DOHH2 (cell line): ENCODE data around the gene BCOR.

ENCODE experiments used
- H3F3A ChIP-seq: fragments of 200-600 bp; sonication (generic), shearing (Covaris generic); 2 replicates; pipeline ENCODE4 v1.6.0; 2016; ENCODE audit warnings: antibody characterized with exemption, mild to moderate bottlenecking; ENCODE audit not compliant: control insufficient read depth, insufficient read depth
- H3K27ac ChIP-seq: fragments of 200-600 bp; sonication (generic); 2 replicates; pipeline ENCODE4 v1.5.1; 2014; ENCODE audit warnings: low read depth, mild to moderate bottlenecking, low read length, moderate library complexity
- H3K27me3 ChIP-seq: fragments of 200-600 bp; sonication (generic); 2 replicates; pipeline ENCODE4 v1.6.1; 2014; ENCODE audit warnings: mild to moderate bottlenecking, low read length, mixed read lengths; ENCODE audit not compliant: control insufficient read depth
- H3K36me3 ChIP-seq: fragments of 200-600 bp; sonication (generic); 2 replicates; pipeline ENCODE4 v1.6.1; 2014; ENCODE audit warnings: mild to moderate bottlenecking, low read length, moderate library complexity, mixed read lengths; ENCODE audit not compliant: control insufficient read depth
- H3K4me1 ChIP-seq: fragments of 200-600 bp; sonication (generic); 2 replicates; pipeline ENCODE4 v1.6.1; 2014; ENCODE audit warnings: mild to moderate bottlenecking, low read length, mixed read lengths; ENCODE audit not compliant: control insufficient read depth
- H3K4me2 ChIP-seq: fragments of 200-600 bp; sonication (generic); 2 replicates; pipeline ENCODE4 v1.6.0; 2014; ENCODE audit warnings: mild to moderate bottlenecking, low read length, moderate library complexity
- H3K4me3 ChIP-seq: fragments of 200-600 bp; sonication (generic); 2 replicates; pipeline ENCODE4 v1.5.1; 2014; ENCODE audit warnings: mild to moderate bottlenecking, low read length, mixed read lengths
- H3K79me2 ChIP-seq: fragments of 200-600 bp; sonication (generic); 2 replicates; pipeline ENCODE4 v1.6.1; 2014; ENCODE audit warnings: mild to moderate bottlenecking, low read length, mixed read lengths; ENCODE audit not compliant: control insufficient read depth
- H3K9me2 ChIP-seq: fragments of 200-600 bp; sonication (generic); replicated peaks from 2 replicates; pipeline ENCODE4 v1.6.1; 2014; ENCODE audit warnings: mild to moderate bottlenecking, low read length, mixed read lengths; ENCODE audit not compliant: control insufficient read depth
- H3K9me3 ChIP-seq: fragments of 200-600 bp; sonication (generic); 2 replicates; pipeline ENCODE4 v1.6.1; 2014; ENCODE audit warnings: antibody characterized with exemption, low read length, mixed read lengths; ENCODE audit not compliant: control insufficient read depth, insufficient read depth
- H4K20me1 ChIP-seq: fragments of 200-600 bp; sonication (generic); 2 replicates; pipeline ENCODE4 v1.6.0; 2014; ENCODE audit warnings: low read depth, mild to moderate bottlenecking, antibody characterized with exemption, low read length, moderate library complexity; ENCODE audit not compliant: control insufficient read depth, insufficient read depth
- CTCF ChIP-seq: fragments of 200-600 bp; sonication (generic); IDR thresholded peaks from one replicate; pipeline ENCODE4 v1.5.1; 2014; ENCODE audit warnings: antibody characterized with exemption, mild to moderate bottlenecking, low read depth, low read length; ENCODE audit not compliant: poor library complexity, severe bottlenecking
- EZH2phosphoT487 ChIP-seq: fragments of 200-600 bp; sonication (generic); IDR thresholded peaks from 2 replicates; pipeline ENCODE4 v1.6.1; 2017; ENCODE audit warnings: borderline replicate concordance, mild to moderate bottlenecking, antibody characterized with exemption, low read length, moderate library complexity, mixed read lengths

The BCOR gene

GRCh38 chrX:40082447-40083119 is 15.2 kb downstream of the BCOR start:
- Histone ChIP-seq H3K27ac (no peak overlapping the region), H3K4me3 (no peak overlapping the region), H3K36me3 (peaks cover 3% of the 10 kb centered on the region), H3K9me2 (no peaks in the 10 kb centered on the region), H4K20me1 (peaks cover 3% of the 10 kb centered on the region), H3K27me3 (no peaks in the 10 kb centered on the region), H3F3A (no peaks in the 10 kb centered on the region), H3K9me3 (no peaks in the 10 kb centered on the region), H3K4me1 (peaks cover 32% of the 10 kb centered on the region), H3K79me2 (peaks cover 92% of the 10 kb centered on the region), H3K4me2 (no peak overlapping the region)
- no peak for TF ChIP-seq EZH2phosphoT487
- TF ChIP-seq CTCF = no peak

DNA sequence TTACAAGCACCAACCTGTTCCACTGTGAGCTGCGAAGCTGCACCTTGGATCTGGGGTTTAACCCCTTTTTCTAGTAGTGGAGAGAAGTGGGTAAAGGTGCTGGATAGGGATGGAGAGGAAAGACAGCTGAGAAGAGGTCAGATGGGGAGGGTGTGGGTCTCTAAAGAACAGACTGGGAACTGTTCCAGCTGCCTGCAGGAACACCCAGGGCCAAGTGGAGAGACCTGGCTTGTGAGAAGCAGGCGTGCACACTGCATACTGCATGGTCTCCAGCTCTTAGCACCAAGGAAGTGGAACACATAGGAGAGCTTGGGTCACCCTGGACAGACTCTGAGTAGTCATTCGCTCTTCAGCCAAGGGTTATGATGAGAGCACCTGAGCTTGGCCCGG is 16.1 kb downstream of the BCOR start:
- no peaks in the 10 kb centered on the region for H3K27me3 ChIP-seq
- no peak overlapping the region for H3K4me2 ChIP-seq
- TF ChIP-seq EZH2phosphoT487 (no peak), CTCF (no peak)
- peaks cover 8% of the 10 kb centered on the region for H3K36me3 ChIP-seq
- no peaks in the 10 kb centered on the region for H3K9me2 ChIP-seq
- H3K27ac ChIP-seq = no peak overlapping the region
- no peaks in the 10 kb centered on the region for H3F3A ChIP-seq
- no peaks in the 10 kb centered on the region for H3K9me3 ChIP-seq
- no peak overlapping the region for H3K4me3 ChIP-seq
- peaks cover under 1% of the 10 kb centered on the region for H4K20me1 ChIP-seq
- peaks cover 32% of the 10 kb centered on the region for H3K4me1 ChIP-seq
- H3K79me2 ChIP-seq = peaks cover 83% of the 10 kb centered on the region

DNA sequence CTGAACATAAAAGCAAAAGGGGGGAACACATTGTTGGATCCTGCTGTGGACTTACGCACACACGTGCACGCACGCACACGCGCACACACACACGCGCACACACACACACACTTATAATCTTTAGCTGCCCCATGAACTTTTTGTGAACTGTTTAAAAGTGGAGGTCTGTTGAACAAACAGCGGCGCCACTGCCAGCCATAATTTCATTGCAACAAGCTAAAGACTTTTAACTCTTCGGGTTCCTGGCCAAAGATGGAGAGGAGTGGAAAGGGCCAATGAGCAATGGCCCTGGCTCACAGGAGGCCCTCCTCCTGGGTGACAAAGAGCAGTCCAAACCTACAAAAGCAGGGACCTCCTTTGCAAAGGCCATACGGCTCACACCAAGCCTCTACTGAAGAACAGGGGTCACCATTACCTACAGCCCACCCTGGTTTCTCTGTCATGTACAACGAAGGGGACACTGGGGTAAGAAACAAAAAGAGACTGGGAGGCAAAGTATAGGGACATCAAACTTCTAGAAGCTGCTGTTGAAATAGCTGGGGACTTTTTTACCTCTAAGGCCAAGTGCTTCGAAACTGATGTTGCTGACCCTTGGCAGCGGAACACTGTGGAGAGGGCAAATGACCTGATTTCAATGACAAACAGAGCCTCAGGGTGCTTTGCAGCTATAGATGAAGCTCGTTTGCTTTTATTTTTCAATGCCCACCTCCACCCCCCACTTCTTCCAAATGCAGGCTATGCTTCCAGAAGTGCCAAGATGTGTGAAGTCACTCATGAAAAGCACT is 16.7 kb downstream of the BCOR start:
- H3K79me2 ChIP-seq = peaks cover 79% of the 10 kb centered on the region
- no peak overlapping the region for H3K27ac ChIP-seq
- peaks cover 32% of the 10 kb centered on the region for H3K4me1 ChIP-seq
- peaks cover 14% of the 10 kb centered on the region for H3K36me3 ChIP-seq
- H3K9me3 ChIP-seq = no peaks in the 10 kb centered on the region
- H3K27me3 ChIP-seq = no peaks in the 10 kb centered on the region
- no peaks in the 10 kb centered on the region for H3K9me2 ChIP-seq
- no peak for TF ChIP-seq EZH2phosphoT487
- no peak for TF ChIP-seq CTCF
- H3K4me3 ChIP-seq = no peak overlapping the region
- no peaks in the 10 kb centered on the region for H3F3A ChIP-seq
- no peaks in the 10 kb centered on the region; the same call in 1 of the 2 replicates for H4K20me1 ChIP-seq
- no peak overlapping the region for H3K4me2 ChIP-seq
